Bronchial epithelial cell (primary cell): ENCODE results near the gene CKAP5. TPM values are rescaled to one million over a fixed set of nuclear protein-coding genes. Genes with fewer than 3 reads are reported as not detected.
"Not testable (repeated sequence)": the region's sequence is repeated elsewhere in the genome, so short reads cannot be mapped to it uniquely, and the experiment has no call there.

ENCODE experiments used
- DNase-seq: peaks from one replicate; pipeline ENCODE4 v3.0.0-alpha.2; 2010; ENCODE audit warnings: low read depth
- FAIRE-seq: peaks from 2 replicates; lab custom pipeline; 2011; peaks lifted over from hg19 to GRCh38; lab: Jason Lieb, UNC
- H3K27me3 ChIP-seq: 2 replicates; pipeline ENCODE4 v1.5.1; 2011; ENCODE audit warnings: low read length; ENCODE audit not compliant: control insufficient read depth, insufficient read depth
- H3K36me3 ChIP-seq: 2 replicates; pipeline ENCODE4 v1.5.1; 2011; ENCODE audit warnings: low read length; ENCODE audit not compliant: control insufficient read depth, insufficient read depth
- H3K4me3 ChIP-seq: 2 replicates; pipeline ENCODE4 v1.5.1; 2011; ENCODE audit warnings: mild to moderate bottlenecking, low read depth, low read length, control low read depth
- total RNA-seq: library from RNA; depleted of rRNA; stranded (reverse); fragments of >200 nt; gene quantifications from 2 replicates; pipeline ENCODE4 v1.2.1, GENCODE V29; 2014
- TF ChIP-seq, protein P1 (sequence below): IDR thresholded peaks from 2 replicates; pipeline ENCODE4 v1.5.1; 2011; ENCODE audit warnings: mild to moderate bottlenecking, moderate library complexity, low read length, control low read depth, inconsistent platforms; ENCODE audit not compliant: insufficient read depth, severe bottlenecking

The CKAP5 gene
- total RNA-seq, 1 donor from 2014 or later, result 41.6 TPM

DNA sequence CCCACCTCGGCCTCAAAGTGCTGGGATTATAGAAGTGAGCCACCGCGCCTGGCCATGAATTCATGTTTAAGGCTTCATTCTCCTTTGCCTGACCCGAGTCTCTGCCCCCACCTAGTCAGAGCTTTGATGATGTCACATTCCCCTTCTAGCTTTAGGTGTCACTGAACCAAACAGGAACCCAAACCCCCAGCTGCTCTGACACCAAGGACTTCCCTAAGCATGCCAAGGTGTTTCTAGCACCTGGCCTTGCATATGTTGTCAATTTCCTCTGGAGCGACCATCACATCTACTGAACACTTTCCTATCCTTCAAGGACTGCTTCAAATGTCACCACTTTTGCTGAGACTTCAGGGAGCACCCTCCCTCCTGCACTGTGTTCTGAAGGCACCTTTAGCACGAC is 124.8 kb downstream of the CKAP5 start:
- TF ChIP-seq, protein P1, sequence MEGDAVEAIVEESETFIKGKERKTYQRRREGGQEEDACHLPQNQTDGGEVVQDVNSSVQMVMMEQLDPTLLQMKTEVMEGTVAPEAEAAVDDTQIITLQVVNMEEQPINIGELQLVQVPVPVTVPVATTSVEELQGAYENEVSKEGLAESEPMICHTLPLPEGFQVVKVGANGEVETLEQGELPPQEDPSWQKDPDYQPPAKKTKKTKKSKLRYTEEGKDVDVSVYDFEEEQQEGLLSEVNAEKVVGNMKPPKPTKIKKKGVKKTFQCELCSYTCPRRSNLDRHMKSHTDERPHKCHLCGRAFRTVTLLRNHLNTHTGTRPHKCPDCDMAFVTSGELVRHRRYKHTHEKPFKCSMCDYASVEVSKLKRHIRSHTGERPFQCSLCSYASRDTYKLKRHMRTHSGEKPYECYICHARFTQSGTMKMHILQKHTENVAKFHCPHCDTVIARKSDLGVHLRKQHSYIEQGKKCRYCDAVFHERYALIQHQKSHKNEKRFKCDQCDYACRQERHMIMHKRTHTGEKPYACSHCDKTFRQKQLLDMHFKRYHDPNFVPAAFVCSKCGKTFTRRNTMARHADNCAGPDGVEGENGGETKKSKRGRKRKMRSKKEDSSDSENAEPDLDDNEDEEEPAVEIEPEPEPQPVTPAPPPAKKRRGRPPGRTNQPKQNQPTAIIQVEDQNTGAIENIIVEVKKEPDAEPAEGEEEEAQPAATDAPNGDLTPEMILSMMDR, result no peak
- Histone ChIP-seq H3K4me3 (no peak overlapping the region), H3K36me3 (no peaks in the 10 kb centered on the region), H3K27me3 (no peaks in the 10 kb centered on the region)
- no peak for DNase-seq
- FAIRE-seq, result no peak

DNA sequence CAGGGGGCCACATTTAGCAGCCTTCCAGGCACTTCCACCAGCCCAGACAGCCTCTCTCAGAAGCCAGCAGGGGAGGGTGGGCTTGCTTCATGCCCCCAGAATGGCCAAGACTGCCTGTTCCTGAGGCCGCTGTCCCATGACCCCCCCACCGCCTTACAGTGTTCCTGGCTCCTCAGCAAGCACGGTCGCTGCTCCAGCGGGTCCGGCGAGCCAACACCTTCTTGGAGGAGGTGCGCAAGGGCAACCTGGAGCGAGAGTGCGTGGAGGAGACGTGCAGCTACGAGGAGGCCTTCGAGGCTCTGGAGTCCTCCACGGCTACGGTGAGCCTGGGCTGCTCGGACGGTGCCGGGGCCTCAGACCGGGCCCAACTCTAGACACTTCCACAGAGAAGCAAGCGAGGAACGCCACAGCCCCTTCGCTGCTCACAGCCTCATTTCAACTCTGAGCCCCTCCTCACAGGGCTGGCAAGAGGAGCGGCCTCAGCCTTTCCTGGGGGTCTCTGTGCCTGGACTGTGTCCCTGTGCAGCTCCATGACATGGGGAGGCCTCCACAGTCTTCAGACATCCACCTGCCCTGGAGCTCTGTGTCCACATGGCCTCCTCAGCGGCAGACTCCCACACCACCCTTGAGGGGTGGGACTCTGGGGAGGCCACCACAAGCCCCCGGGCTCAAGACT is 126.4 kb downstream of the CKAP5 start:
- DNase-seq (no peak), FAIRE-seq (no peak)
- TF ChIP-seq, protein P1, result no peak
- H3K27me3 ChIP-seq, result no peaks in the 10 kb centered on the region
- no peak overlapping the region for H3K4me3 ChIP-seq
- H3K36me3 ChIP-seq, result no peaks in the 10 kb centered on the region

DNA sequence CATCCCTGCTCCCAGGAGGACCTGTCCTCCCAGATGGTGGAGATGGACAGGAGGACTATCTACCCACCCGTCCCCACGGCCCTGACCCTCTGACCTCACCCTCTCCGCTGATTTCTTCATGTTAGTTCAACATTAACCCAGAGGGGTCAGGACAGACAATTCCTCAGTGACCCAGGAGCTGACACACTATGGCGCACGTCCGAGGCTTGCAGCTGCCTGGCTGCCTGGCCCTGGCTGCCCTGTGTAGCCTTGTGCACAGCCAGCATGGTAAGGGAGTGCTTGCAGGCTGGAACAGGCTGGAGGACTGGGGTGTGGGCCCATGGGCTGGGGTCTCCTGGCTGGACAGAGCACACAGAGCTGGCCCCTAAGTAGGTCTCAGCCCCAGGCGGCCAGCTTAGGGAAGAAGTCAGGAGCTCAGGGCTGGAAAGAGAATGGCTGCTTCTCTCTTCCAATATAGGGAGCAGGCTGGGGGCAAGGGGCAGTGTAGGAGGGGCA is 127.0 kb downstream of the CKAP5 start, which contains the start of gene F2:
TSS of gene F2 (plus strand) at position 166 of the 495 bp plus-strand sequence. CDS start at position 189, 23 bp downstream.
- H3K27me3 ChIP-seq, result no peaks in the 10 kb centered on the region
- FAIRE-seq (no peak), DNase-seq (no peak)
- no peaks in the 10 kb centered on the region for H3K36me3 ChIP-seq
- H3K4me3 ChIP-seq, result no peak within 1 kb of the TSS
- TF ChIP-seq, protein P1, result no peak

DNA sequence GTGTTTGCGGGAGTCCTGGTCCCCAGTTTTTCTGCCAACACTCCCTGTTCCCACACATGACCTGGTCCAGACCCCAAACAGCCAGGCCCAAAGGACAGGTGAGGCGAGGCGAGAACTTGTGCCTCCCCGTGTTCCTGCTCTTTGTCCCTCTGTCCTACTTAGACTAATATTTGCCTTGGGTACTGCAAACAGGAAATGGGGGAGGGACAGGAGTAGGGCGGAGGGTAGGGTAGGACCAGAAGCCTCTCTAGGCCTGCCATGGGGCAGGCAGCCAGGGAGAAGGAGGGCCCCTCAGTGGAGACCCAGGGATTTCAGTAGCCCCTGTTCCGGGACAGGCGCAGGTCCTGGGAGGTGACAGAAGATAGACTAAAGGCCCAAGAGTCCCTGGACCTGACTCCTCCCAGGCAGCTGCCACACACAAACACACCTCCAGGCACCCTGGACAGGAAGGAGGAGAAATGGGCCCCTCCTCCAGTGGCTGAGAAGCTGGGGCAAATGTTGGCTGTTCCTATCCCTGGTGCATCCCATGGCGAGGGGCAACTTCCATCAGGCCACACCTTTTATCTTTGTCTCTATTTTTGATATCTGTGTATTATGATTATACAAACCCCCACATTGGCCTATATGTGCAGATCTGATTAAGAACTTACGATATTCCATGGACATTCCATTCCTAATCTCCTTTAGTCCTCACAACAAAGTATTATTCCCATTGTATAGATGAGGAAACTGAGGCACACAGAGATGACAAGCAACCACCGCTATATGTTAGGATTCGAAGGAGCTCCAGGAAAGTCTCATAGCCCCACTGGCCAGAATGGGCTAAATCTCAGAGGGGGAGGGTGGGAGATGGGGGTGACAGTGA is 127.7 kb downstream of the CKAP5 start:
- FAIRE-seq (no peak), DNase-seq (peak; percentile 37)
- Histone ChIP-seq H3K36me3 (no peaks in the 10 kb centered on the region), H3K27me3 (no peaks in the 10 kb centered on the region), H3K4me3 (no peak overlapping the region)
- TF ChIP-seq, protein P1, result no peak

DNA sequence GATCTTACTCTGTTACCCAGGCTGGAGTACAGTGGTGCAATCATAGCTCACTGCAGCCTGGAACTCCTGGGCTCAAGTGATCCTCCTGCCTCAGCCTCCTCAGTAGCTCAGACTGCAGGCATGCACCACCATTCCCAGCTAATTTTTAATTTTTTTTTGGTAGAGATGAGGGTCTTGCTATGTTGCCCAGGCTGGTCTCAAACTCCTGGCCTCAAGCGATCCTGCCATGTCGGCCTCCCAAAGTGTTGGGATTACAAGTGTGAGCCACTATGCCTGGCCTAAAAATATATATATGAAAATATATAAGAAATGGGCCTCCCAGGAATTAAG is 128.3 kb downstream of the CKAP5 start:
- not testable (repeated sequence) for H3K36me3 ChIP-seq, H3K4me3 ChIP-seq, DNase-seq, H3K27me3 ChIP-seq, FAIRE-seq

DNA sequence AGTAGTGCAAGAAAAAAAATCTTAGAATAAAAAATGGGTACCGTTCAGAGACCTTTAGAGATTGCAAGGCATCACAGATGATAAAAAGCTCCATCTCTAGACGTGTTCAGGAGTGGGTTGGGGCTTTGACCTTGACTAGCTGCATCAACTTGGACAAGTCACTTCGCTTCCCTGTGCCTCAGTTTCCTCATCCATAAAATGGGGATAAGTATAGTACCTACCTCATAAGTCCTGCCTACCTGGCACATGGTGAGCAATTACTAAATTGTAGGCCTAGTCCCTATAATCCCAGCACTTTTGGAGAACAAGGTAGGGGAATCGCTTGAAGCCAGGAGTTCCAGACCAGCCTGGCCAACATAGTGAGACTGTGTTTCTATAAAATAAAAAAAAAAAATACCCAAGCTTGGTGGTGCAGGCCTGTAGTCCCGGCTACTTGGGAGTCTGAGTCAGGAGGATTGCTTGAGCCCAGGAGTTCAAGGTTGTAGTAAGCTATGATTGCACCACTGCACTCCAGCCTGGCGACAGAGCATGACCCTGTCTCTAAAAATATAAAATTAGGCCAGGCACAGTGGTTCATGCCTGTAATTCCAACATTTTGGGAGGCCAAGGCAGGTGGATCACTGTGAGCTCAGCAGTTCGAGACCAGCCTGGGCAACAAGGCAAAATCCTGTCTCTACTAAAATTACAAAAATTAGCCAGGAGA is 133.1 kb downstream of the CKAP5 start:
- DNase-seq (no peak), FAIRE-seq (no peak)
- Histone ChIP-seq H3K36me3 (no peaks in the 10 kb centered on the region), H3K4me3 (no peak overlapping the region), H3K27me3 (no peaks in the 10 kb centered on the region)
- TF ChIP-seq, protein P1, result no peak
